PFSK-1 (cell line): ENCODE data around the gene AS3MT.

Experiments
- POLR2AphosphoS5 ChIP-seq: IDR thresholded peaks from 2 replicates; pipeline ENCODE4 v1.6.1; 2012; ENCODE audit warnings: low read depth, mild to moderate bottlenecking, control low read depth, low read length, moderate library complexity
- REST ChIP-seq, 2 experiments: IDR thresholded peaks; 2 replicates each; pipeline versions ENCODE4 v1.6.1 to v1.8.0; 2011 to 2012; ENCODE audit warnings: low read depth in 2 of 2, low read length in 2 of 2, control low read depth in 1 of 2, inconsistent platforms in 1 of 2, mild to moderate bottlenecking in 1 of 2, moderate library complexity in 1 of 2; ENCODE audit not compliant: insufficient read depth in 1 of 2
- SIN3A ChIP-seq: IDR thresholded peaks from 2 replicates; pipeline ENCODE4 v1.6.1; 2012; ENCODE audit warnings: mild to moderate bottlenecking, low read length, moderate library complexity, borderline replicate concordance; ENCODE audit not compliant: insufficient read depth

DNA sequence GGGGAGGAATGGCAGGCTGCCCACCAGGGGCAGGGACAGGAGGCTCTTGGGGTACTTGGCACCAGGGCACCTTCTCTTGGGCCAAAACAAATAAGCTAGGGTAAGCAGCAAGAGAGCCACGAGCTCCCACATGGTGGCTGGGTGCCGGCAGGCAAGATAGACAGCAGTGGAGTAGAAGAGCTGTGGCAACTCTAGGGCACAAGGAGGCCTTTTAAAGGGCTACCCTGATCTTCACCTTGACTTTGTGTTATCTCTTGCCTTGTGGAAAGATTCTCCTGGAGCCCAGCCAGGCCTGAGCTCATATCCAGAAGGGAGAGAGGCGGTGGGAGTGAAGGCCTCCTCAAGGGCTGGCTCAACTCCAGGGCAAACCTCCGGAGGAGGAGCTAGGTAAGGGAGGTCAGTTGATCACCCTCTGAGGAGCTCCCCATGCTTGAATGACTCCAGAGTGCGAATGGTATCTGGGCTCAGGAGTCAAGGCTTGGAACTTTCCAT is 32.0 kb upstream of the AS3MT start, which contains the start of gene CYP17A1:
- TF ChIP-seq SIN3A (no peak), REST (IDR thresholded peaks at IDR 0.05; ENCODE audit: insufficient read depth in 1 of 2, low read depth in 2 of 2, low read length in 2 of 2) (no peak), POLR2AphosphoS5 (no peak)
